Vagina (tissue), 2 donors: ENCODE data around the gene POLK.

Experiments
- POLR2A ChIP-seq, 2 donors: fragments of 450-650 bp; IDR thresholded peaks; one replicate each; pipeline ENCODE4 v1.6.1; 2017; ENCODE audit warnings: antibody characterized with exemption in 2 of 2, mild to moderate bottlenecking in 2 of 2, moderate library complexity in 2 of 2
- POLR2AphosphoS5 ChIP-seq, 2 donors: sonication (generic); formaldehyde crosslinking; IDR thresholded peaks; one replicate each; pipeline ENCODE4 v1.9.0; 2017; ENCODE audit warnings: antibody characterized with exemption in 2 of 2, mild to moderate bottlenecking in 2 of 2, low read depth in 1 of 2; ENCODE audit not compliant: insufficient read depth in 1 of 2
- TF ChIP-seq, protein P1 (sequence below), 3 experiments: fragments of 450-650 bp in 2 of 3; fragments of 200-600 bp in 1 of 3; sonication (generic) in 1 of 3; IDR thresholded peaks; one replicate each; pipeline ENCODE4 v1.5.1; 2017 to 2019; ENCODE audit warnings: antibody characterized with exemption in 3 of 3, mild to moderate bottlenecking in 2 of 3, moderate library complexity in 2 of 3

DNA sequence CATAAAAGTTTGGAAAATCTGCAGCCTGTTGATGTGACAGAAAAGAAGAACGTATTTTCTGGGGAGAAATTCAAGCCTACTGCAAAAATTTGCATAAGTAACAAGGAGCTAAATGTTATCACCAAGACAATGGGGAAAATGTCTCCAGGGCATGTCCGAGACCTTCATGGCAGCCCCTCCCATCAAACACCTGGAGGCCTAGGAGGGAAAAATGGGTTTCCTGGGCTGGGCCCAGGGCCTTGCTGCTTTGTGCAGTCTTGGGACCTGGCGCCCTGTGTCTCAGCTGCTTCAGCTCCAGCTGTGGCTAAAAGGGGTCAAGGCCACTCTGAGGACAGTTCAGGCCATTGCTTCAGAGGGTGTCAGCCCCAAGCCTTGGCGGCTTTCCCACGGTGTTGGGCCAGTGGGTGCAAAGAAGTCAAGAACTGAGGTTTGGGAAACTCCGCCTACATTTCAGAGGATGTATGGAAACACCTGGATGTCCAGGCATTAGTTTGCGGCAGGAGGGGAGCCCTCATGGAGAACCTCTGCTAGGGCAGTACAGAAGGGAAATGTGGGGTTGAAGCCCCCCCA lies 13.4 kb upstream of the POLK start:
- TF ChIP-seq, protein P1, sequence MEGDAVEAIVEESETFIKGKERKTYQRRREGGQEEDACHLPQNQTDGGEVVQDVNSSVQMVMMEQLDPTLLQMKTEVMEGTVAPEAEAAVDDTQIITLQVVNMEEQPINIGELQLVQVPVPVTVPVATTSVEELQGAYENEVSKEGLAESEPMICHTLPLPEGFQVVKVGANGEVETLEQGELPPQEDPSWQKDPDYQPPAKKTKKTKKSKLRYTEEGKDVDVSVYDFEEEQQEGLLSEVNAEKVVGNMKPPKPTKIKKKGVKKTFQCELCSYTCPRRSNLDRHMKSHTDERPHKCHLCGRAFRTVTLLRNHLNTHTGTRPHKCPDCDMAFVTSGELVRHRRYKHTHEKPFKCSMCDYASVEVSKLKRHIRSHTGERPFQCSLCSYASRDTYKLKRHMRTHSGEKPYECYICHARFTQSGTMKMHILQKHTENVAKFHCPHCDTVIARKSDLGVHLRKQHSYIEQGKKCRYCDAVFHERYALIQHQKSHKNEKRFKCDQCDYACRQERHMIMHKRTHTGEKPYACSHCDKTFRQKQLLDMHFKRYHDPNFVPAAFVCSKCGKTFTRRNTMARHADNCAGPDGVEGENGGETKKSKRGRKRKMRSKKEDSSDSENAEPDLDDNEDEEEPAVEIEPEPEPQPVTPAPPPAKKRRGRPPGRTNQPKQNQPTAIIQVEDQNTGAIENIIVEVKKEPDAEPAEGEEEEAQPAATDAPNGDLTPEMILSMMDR (IDR thresholded peaks at IDR 0.05) = no peak
- TF ChIP-seq POLR2AphosphoS5 (IDR thresholded peaks at IDR 0.05; ENCODE audit: insufficient read depth in 1 of 2, low read depth in 1 of 2) (no peak), POLR2A (IDR thresholded peaks at IDR 0.05) (no peak)
